Upper lobe of left lung (tissue), 6 donors: ENCODE data around the gene ZFYVE9. TPM values are rescaled to one million over a fixed set of nuclear protein-coding genes. Genes with fewer than 3 reads are reported as not detected.

Source experiments
- ATAC-seq, 2 donors: fragments of 200-7000 bp; cut with Tn5 transposase; one replicate each; pipeline ENCODE4 v1.9.1; 2022; ENCODE audit warnings: mild to moderate bottlenecking in 2 of 2, moderate library complexity in 2 of 2; ENCODE audit not compliant: low FRiP score in 2 of 2
- DNase-seq, 2 donors: peaks; one replicate each; pipeline ENCODE4 v3.0.0-alpha.2; 2019 to 2020
- H3K27ac ChIP-seq, 4 donors: fragments of 200-600 bp; sonication (generic); one replicate each; pipeline ENCODE4 v1.5.1; 2016 to 2019
- H3K27me3 ChIP-seq, 4 donors: fragments of 200-600 bp; sonication (generic); one replicate each; pipeline ENCODE4 v1.5.1; 2017 to 2019
- H3K36me3 ChIP-seq, 4 donors: fragments of 200-600 bp; sonication (generic); one replicate each; pipeline ENCODE4 v1.5.1; 2016 to 2019
- H3K4me1 ChIP-seq, 4 donors: fragments of 200-600 bp; sonication (generic); one replicate each; pipeline ENCODE4 v1.5.1; 2018 to 2019
- H3K4me3 ChIP-seq, 4 donors: fragments of 200-600 bp; sonication (generic); one replicate each; pipeline ENCODE4 v1.5.1; 2017 to 2019; ENCODE audit warnings: mild to moderate bottlenecking in 2 of 4, moderate library complexity in 1 of 4
- H3K9me3 ChIP-seq, 4 donors: fragments of 200-600 bp; sonication (generic); one replicate each; pipeline ENCODE4 v1.5.1; 2018 to 2019
- CTCF ChIP-seq, 6 experiments: fragments of 450-650 bp in 4 of 6; fragments of 200-600 bp in 2 of 6; sonication (generic) in 2 of 6; IDR thresholded peaks; one replicate each; pipeline ENCODE4 v1.5.1; 2016 to 2019; ENCODE audit warnings: antibody characterized with exemption in 6 of 6
- EP300 ChIP-seq, 4 donors: sonication (generic); formaldehyde crosslinking; IDR thresholded peaks; one replicate each; pipeline ENCODE4 v1.5.1; 2017; ENCODE audit warnings: antibody characterized with exemption in 4 of 4, control low read depth in 2 of 4
- POLR2A ChIP-seq, 4 donors: fragments of 450-650 bp; IDR thresholded peaks; one replicate each; pipeline ENCODE4 v1.5.1; 2016 to 2017; ENCODE audit warnings: antibody characterized with exemption in 4 of 4, mild to moderate bottlenecking in 2 of 4
- POLR2AphosphoS5 ChIP-seq, 2 donors: sonication (generic); formaldehyde crosslinking; IDR thresholded peaks; one replicate each; pipeline ENCODE4 v1.5.1; 2017; ENCODE audit warnings: antibody characterized with exemption in 2 of 2
- WGBS, 2 donors: methylation state at CpG; one replicate each; pipeline ENCODE4 v1.1.5; 2017 to 2018; 5-methylcytosine and 5-hydroxymethylcytosine counted together
- total RNA-seq, 6 donors: library from RNA; depleted of rRNA in 4 of 6; stranded (reverse); fragments of >200 nt in 4 of 6; gene quantifications; one replicate each; pipeline versions ENCODE4 v1.1.0 to v1.2.1, GENCODE V29; 2016 to 2021
- donor health status: DM: no; HTN: no; CAD: no; lungs with moderate emphysema.
- donor health status: DM: no; HTN: yes; CAD: no; lungs with severe emphysema.

The ZFYVE9 gene
- total RNA-seq, 6 donors from 2014 or later = 13.4 to 40.3 (median 19.6) TPM

GRCh38 chr1:52253421-52253820, 111.5 kb downstream of the ZFYVE9 start:
- Histone ChIP-seq H3K4me1 (no peaks in the 10 kb centered on the region), H3K36me3 (no peaks in the 10 kb centered on the region), H3K27me3 (no peaks in the 10 kb centered on the region), H3K27ac (no peak overlapping the region), H3K9me3 (no peaks in the 10 kb centered on the region), H3K4me3 (no peak overlapping the region)
- no peak for DNase-seq
- no peak for TF ChIP-seq POLR2A (IDR thresholded peaks at IDR 0.05)
- no peak for TF ChIP-seq POLR2AphosphoS5 (IDR thresholded peaks at IDR 0.05)
- no peak for TF ChIP-seq EP300 (IDR thresholded peaks at IDR 0.05)
- no peak for TF ChIP-seq CTCF (IDR thresholded peaks at IDR 0.05)
- no peak for ATAC-seq
- 75 to 79% methylated on average over 5 of the region's 5 CpGs for WGBS, 2 donors

- peaks cover 4 to 9% (median 7%) of the 10 kb centered on the region in 4 donors for H3K4me1 ChIP-seq
- TF ChIP-seq POLR2A (IDR thresholded peaks at IDR 0.05) (no peak), EP300 (IDR thresholded peaks at IDR 0.05) (no peak), CTCF (IDR thresholded peaks at IDR 0.05) (no peak), POLR2AphosphoS5 (IDR thresholded peaks at IDR 0.05) (no peak)
- ATAC-seq = no peak
- H3K36me3 ChIP-seq = no peaks in the 10 kb centered on the region
- H3K27ac ChIP-seq = no peak overlapping the region
- 89 to 90% methylated on average over 3 of the region's 3 CpGs for WGBS, 2 donors
- no peak overlapping the region for H3K4me3 ChIP-seq
- no peaks in the 10 kb centered on the region for H3K9me3 ChIP-seq
- H3K27me3 ChIP-seq = no peaks in the 10 kb centered on the region
- no peak for DNase-seq
Measured at GRCh38 chr1:52259886-52260285, 118.0 kb downstream of the ZFYVE9 start.

GRCh38 chr1:52263153-52263910, 121.4 kb downstream of the ZFYVE9 start:
- H3K27ac ChIP-seq = no peak overlapping the region
- WGBS, 2 donors = 34 to 42% methylated on average over 3 of the region's 3 CpGs
- TF ChIP-seq POLR2AphosphoS5 (IDR thresholded peaks at IDR 0.05) (no peak), CTCF (IDR thresholded peaks at IDR 0.05) (no peak), POLR2A (IDR thresholded peaks at IDR 0.05) (no peak), EP300 (IDR thresholded peaks at IDR 0.05) (no peak)
- H3K4me3 ChIP-seq = no peak overlapping the region
- no peak for ATAC-seq
- no peaks in the 10 kb centered on the region for H3K27me3 ChIP-seq
- H3K4me1 ChIP-seq = peaks cover 4 to 9% (median 7%) of the 10 kb centered on the region in 4 donors
- DNase-seq = no peak
- H3K9me3 ChIP-seq = no peaks in the 10 kb centered on the region
- peaks cover 0 to 7% (median 0%) of the 10 kb centered on the region in 4 donors for H3K36me3 ChIP-seq

- H3K9me3 ChIP-seq = no peaks in the 10 kb centered on the region
- DNase-seq (no peak), ATAC-seq (peak in 1 of 2 donors; percentile 38)
- WGBS, 2 donors = 63 to 67% methylated on average over 2 of the region's 2 CpGs
- H3K4me1 ChIP-seq = peaks cover 4 to 9% (median 7%) of the 10 kb centered on the region in 4 donors
- no peak overlapping the region for H3K27ac ChIP-seq
- H3K27me3 ChIP-seq = no peaks in the 10 kb centered on the region
- H3K4me3 ChIP-seq = no peak overlapping the region
- H3K36me3 ChIP-seq = peaks cover 0 to 16% (median 0%) of the 10 kb centered on the region in 4 donors
- TF ChIP-seq CTCF (IDR thresholded peaks at IDR 0.05) (no peak), POLR2AphosphoS5 (IDR thresholded peaks at IDR 0.05) (no peak), POLR2A (IDR thresholded peaks at IDR 0.05) (no peak), EP300 (IDR thresholded peaks at IDR 0.05) (no peak)
Measured at GRCh38 chr1:52264530-52265115, 122.7 kb downstream of the ZFYVE9 start.
